Myocyte (in vitro differentiated cells): ENCODE data around the gene SNX13. TPM values are rescaled to one million over a fixed set of nuclear protein-coding genes. Genes with fewer than 3 reads are reported as not detected.

ENCODE experiments used
- DNase-seq: peaks from one replicate; pipeline ENCODE4 v3.0.0-alpha.2; 2012; ENCODE audit warnings: low read depth
- total RNA-seq: library from RNA; depleted of rRNA; stranded (reverse); fragments of >200 nt; gene quantifications from 2 replicates; pipeline ENCODE4 v1.2.3, GENCODE V29; 2014

The SNX13 gene
- total RNA-seq, 1 donor from 2014 or later, result 90.8 TPM

DNA sequence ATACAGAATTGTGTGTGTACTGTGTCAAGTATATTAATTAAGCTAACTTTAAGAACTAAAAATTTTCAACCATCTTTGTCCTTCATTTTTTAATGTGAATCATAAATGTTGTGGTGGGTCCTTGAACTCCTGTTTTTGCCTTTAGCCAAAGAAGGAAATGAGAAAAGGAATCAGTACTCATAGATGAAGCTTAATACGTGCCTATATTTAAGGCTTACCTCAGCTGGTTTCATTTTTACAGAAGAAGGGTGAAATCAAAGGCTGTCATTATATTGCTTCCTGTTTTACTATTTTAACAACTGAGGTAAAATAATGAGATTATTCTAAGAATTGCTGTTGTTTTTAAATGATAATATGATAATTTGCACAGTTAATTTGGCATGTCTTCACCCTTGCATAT lies 6.3 kb upstream of the SNX13 start:
- DNase-seq, result no peak

DNA sequence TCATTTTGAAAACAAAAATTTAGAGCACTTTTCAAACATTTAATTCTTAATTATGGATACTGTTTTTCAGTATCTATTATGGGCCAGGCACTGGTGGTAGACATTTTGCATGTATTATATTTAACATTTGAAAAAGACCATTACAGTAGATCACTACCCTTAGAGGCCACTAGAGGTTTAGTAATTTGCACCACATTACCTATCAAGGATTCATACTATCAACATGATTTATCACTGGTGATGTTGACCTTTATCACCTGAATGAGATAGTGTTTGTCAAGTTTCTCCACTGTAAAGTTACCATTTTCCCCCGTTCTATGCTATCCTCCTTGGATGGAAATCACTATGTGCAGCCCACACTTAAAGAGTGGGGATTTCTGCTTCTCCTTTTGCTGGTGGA lies 4.4 kb upstream of the SNX13 start:
- no peak for DNase-seq

DNA sequence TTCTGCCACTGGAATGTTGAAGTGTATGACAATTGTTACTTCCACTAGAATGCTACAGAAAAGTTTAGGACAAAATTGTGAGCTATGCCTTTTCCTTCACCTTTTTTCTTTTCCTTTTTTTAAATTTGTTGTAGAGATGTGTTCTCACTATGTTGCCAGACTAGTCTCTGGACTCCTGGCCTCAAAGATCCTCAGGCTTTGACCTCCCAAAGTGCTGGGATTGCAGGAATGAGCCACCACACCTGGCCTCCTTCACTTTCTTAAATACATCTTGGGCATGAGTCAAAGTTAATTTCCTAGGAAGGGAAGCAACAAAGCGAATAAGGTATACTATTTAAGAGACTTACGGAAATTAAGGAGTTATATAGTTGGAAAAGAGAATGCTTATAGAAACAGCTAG lies 2.7 kb upstream of the SNX13 start:
- no peak for DNase-seq

GRCh38 chr7:17942231-17942630 lies 1.9 kb upstream of the SNX13 start:
- DNase-seq, result no peak

DNA sequence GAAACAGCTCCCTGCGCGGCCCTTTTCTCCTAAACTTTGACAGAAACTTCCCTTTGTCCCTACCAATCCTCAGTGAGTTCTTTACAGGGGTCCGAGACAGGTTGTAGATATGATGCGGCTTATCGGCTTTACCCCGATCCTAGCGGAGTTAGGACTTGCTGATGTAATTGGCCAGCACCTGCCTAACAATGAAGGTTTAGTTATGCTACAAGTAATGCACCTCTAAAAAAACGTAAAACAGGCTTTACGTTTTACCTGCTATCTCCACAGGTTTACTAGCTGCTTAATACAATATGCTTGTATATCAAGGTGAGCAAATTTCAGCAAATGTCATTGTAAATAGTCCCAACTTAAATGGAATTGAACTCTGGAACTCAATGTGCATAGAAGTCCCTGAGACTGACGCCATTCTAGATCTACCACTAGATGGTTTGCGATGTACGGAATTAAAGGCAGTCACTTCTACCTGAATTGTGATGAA lies 697 bp upstream of the SNX13 start:
- DNase-seq, result no peak

GRCh38 chr7:17939606-17940301 lies 540 bp downstream of the SNX13 start:
- DNase-seq, result peak; percentile 73

- DNase-seq, result peak; percentile 41
These were observed 1.1 kb downstream of the SNX13 start for GRCh38 chr7:17939211-17939605.

DNA sequence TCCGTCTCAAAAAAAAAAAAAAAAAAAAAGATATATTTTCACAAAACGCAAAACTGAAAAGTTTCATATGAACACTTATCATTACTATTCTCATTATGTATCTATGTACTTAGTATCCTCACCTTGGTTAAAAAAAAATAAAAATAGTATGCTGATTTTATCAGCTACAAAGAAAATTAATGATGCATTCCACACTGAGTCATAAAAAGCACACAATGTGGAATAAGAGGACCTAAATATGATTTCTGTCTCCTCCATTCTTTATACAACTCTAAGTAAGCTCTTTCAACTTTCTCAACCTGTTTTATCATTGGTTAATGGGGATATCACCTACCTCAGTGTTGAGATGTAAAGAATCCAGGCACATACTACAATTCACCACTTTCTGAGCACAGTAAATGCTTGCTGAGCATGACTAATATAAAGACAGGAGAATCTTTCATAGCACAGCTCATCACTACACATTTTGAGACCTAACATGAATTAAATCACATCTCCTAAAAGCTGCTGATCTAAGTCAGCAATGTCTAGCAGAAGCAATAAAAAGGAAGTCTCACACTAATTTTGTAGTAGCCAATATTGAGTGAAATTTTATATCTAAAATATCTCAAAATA lies 2.7 kb downstream of the SNX13 start:
- DNase-seq, result no peak

DNA sequence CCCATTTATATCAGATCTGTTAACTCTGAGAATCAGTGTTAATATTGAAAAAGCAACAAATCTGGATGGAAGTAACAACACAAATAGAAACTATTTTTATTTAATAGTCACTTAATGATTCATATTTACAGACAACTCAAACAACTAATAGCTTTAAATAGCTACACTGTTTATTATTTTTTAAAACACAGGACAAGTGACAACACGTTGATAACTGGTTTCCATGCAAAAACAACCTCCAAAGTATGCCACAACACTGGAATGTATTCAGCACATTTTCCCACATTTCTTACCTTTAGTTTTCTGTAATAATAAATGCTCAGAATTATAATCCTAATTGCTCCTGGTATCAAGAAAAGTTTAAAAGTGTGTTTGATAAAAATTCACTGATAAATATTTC lies 4.0 kb downstream of the SNX13 start:
- no peak for DNase-seq

- no peak for DNase-seq
These were observed 5.6 kb downstream of the SNX13 start for GRCh38 chr7:17934612-17935240.

DNA sequence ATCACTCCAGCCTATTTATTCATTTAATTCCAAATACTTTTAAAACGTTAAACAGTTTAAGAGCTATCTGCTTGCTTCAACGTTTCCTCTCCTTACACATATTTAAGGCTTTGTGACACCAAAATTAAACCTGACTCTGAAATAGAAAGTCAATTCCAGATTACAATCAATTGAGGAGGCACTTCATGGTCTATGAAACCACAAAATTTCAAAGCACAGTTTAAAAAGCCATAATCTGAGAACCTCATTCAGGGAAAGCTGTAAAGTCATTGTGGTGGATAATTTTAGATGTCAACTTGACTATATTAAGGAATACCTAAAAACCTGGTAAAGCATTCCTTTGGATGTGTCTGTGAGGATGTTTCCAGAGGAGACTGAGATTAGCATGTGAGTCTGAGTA lies 6.2 kb downstream of the SNX13 start:
- DNase-seq, result no peak

GRCh38 chr7:17932770-17933169 lies 7.5 kb downstream of the SNX13 start:
- peak; percentile 53 for DNase-seq

DNA sequence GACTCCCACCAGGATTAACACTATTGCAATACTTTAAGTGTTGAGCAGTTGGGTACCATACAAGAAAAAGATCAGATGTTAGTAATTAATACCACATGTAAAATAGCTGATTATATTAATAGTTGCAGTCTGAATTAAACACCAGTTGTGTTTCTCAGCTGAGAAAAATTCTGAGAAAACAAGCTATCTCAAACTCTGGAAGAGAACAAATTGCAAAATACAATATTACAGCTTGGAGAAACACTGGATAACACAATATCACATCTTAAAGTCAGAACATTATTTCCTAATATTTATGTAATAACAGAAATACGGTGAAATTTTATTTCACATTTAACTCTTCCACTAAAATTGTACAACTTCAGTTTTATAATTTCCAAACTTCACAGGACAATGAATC lies 9.2 kb downstream of the SNX13 start:
- DNase-seq, result no peak

- DNase-seq, result no peak
These were observed 9.7 kb downstream of the SNX13 start for GRCh38 chr7:17930546-17930945.

GRCh38 chr7:17929647-17930395 lies 10.5 kb downstream of the SNX13 start:
- DNase-seq, result no peak

GRCh38 chr7:17928055-17928454 lies 12.2 kb downstream of the SNX13 start:
- no peak for DNase-seq

GRCh38 chr7:17921857-17922416 lies 18.4 kb downstream of the SNX13 start:
- no peak for DNase-seq

- no peak for DNase-seq
These were observed 22.5 kb downstream of the SNX13 start for GRCh38 chr7:17917842-17918241.

GRCh38 chr7:17916786-17917185 lies 23.5 kb downstream of the SNX13 start:
- DNase-seq, result no peak

GRCh38 chr7:17915796-17916195 lies 24.5 kb downstream of the SNX13 start:
- DNase-seq, result peak; percentile 38

GRCh38 chr7:17915168-17915567 lies 25.1 kb downstream of the SNX13 start:
- DNase-seq, result no peak

DNA sequence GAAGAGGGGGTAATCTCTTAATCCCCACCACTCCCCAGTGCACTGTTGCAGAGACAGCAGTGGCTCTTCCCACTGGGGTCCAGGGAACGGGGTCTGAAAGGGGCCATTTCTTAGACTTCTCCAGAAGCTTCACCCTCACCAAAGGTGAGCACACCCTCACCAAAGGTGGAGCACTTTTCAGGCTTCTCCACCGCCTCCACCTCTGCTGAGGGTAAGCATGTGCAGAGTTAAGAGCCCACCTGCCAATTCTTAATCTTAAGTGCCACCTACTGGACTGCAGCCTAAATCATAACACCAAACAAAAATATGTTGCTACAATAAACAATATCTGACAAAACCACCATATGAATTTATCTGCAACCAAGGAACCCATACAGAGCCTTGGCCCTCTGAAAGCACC lies 27.0 kb downstream of the SNX13 start:
- DNase-seq, result no peak
